Activated B cell treated with CpG ODN at 0.5 μM for 24 hours (primary cell): ENCODE results near the gene CCNB1. TPM values are rescaled to one million over a fixed set of nuclear protein-coding genes. Genes with fewer than 3 reads are reported as not detected.

Source experiments
- ATAC-seq: fragments of 200-7000 bp; cut with Tn5 transposase; one replicate; pipeline ENCODE4 v1.10.0; 2021; ENCODE audit warnings: low read depth, mild to moderate bottlenecking, moderate library complexity
- CTCF ChIA-PET: fragments of 350-600 bp; sonication (Branson Sonifier 250); formaldehyde crosslinking; loops from one replicate; lab custom pipeline; 2021; ENCODE audit warnings: antibody characterized with exemption; lab: Charles Lee
- POLR2A ChIA-PET: fragments of 350-600 bp; sonication (Branson Sonifier 250); formaldehyde crosslinking; loops from one replicate; lab custom pipeline; 2021; ENCODE audit warnings: antibody characterized with exemption; lab: Charles Lee
- DNase-seq: peaks from one replicate; pipeline ENCODE4 v3.0.0; 2022
- H3K27ac Mint-ChIP-seq: one replicate; pipeline ENCODE4 v1.8.0; 2020; ENCODE audit warnings: mixed read lengths
- H3K27me3 Mint-ChIP-seq: one replicate; pipeline ENCODE4 v1.8.0; 2021; ENCODE audit warnings: mixed read lengths
- H3K36me3 Mint-ChIP-seq: one replicate; pipeline ENCODE4 v1.8.0; 2021; ENCODE audit warnings: low read depth, mixed read lengths
- H3K4me1 Mint-ChIP-seq: one replicate; pipeline ENCODE4 v1.8.0; 2021; ENCODE audit warnings: mixed read lengths
- H3K4me3 Mint-ChIP-seq: one replicate; pipeline ENCODE4 v1.8.0; 2020; ENCODE audit warnings: mild to moderate bottlenecking, mixed read lengths
- H3K9me3 Mint-ChIP-seq: one replicate; pipeline ENCODE4 v1.8.0; 2020; ENCODE audit warnings: mixed read lengths
- intact Hi-C: fragments of 100-400 bp; cut with micrococcal nuclease; formaldehyde crosslinking; loops from one replicate; pipeline ENCODE4 v1.15.1; 2024
- total RNA-seq: library from RNA; stranded (reverse); gene quantifications from 2 replicates; pipeline ENCODE4 v1.2.3, GENCODE V29; 2022
- TF ChIP-seq, protein P1 (sequence below): fragments of 200-600 bp; IDR thresholded peaks from one replicate; pipeline ENCODE4 v1.8.0; 2022; ENCODE audit warnings: antibody characterized with exemption, mild to moderate bottlenecking

CCNB1 gene
- total RNA-seq, 1 donor from 2014 or later, result 10.6 TPM

DNA sequence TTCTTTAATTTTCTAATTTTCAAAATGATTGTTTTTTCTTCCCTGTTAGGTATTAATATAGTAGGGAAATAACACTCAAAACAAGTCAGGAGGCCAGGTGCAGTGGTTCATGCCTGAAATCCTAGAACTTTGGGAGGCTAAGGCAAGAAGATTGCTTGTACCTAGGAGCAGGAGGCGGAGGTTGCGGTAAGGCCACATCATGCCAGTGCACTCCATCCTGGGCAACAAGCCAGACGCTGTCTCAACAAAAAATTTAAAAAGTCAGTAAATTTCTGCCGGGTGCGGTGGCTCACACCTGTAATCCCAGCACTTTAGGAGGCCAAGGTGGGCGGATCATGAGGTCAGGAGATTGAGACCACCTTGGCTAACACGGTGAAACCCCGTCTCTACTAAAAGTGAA is 57.6 kb downstream of the CCNB1 start:
- intact Hi-C loops, result no loop called here
- ATAC-seq (no peak), DNase-seq (no peak)
- ChIA-PET CTCF (no interaction called here), POLR2A (no interaction called here)
- no peak overlapping the region for H3K4me3 Mint-ChIP-seq
- TF ChIP-seq, protein P1, sequence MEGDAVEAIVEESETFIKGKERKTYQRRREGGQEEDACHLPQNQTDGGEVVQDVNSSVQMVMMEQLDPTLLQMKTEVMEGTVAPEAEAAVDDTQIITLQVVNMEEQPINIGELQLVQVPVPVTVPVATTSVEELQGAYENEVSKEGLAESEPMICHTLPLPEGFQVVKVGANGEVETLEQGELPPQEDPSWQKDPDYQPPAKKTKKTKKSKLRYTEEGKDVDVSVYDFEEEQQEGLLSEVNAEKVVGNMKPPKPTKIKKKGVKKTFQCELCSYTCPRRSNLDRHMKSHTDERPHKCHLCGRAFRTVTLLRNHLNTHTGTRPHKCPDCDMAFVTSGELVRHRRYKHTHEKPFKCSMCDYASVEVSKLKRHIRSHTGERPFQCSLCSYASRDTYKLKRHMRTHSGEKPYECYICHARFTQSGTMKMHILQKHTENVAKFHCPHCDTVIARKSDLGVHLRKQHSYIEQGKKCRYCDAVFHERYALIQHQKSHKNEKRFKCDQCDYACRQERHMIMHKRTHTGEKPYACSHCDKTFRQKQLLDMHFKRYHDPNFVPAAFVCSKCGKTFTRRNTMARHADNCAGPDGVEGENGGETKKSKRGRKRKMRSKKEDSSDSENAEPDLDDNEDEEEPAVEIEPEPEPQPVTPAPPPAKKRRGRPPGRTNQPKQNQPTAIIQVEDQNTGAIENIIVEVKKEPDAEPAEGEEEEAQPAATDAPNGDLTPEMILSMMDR, result no peak
- peaks cover 2% of the 10 kb centered on the region for H3K4me1 Mint-ChIP-seq
- no peak overlapping the region for H3K27ac Mint-ChIP-seq
- H3K36me3 Mint-ChIP-seq, result peaks cover 30% of the 10 kb centered on the region
- H3K27me3 Mint-ChIP-seq, result no peaks in the 10 kb centered on the region
- H3K9me3 Mint-ChIP-seq, result no peaks in the 10 kb centered on the region

DNA sequence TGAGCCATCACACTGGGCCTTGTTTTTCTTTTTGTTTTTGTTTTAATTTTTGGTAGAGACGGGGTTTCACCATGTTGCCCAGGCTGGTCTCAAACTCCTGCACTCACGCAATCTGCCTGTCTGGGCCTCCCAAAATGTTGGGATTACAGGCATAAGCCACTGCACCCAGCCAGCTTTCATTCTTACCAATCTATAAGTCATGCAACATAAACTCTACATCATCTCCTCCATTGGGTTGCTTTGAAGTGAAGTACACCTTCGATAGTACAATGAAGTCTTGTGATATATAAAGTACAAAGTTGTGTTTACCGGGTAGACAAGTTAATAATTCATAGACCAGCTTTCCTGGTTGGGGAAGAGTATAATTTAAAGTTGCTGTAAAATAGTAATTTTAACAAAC is 58.9 kb downstream of the CCNB1 start:
- TF ChIP-seq, protein P1, result no peak
- intact Hi-C loops, result no loop called here
- Mint-ChIP-seq H3K36me3 (peaks cover 33% of the 10 kb centered on the region), H3K4me3 (no peak overlapping the region), H3K27me3 (no peaks in the 10 kb centered on the region), H3K4me1 (peaks cover 2% of the 10 kb centered on the region), H3K27ac (no peak overlapping the region), H3K9me3 (no peaks in the 10 kb centered on the region)
- ATAC-seq (no peak), DNase-seq (no peak)
- CTCF ChIA-PET, result no interaction called here
- POLR2A ChIA-PET, result no interaction called here

Other genes starting within 250 kb of the CCNB1 start
- gene SLC30A5, start 73.1 kb upstream of the CCNB1 start, total RNA-seq, result 23.2 and 27.5 TPM in 2 replicates
- 13.0 and 13.5 TPM in 2 replicates for gene CENPH, start 22.4 kb downstream of the CCNB1 start, total RNA-seq
- gene CDK7, start 67.7 kb downstream of the CCNB1 start, total RNA-seq, result 27.1 and 33.5 TPM in 2 replicates
- gene CCDC125, start 165.7 kb downstream of the CCNB1 start, total RNA-seq, result 7.9 and 8.1 TPM in 2 replicates
- gene AK6, start 202.4 kb downstream of the CCNB1 start, total RNA-seq, result 38.6 and 39.3 TPM in 2 replicates
- gene TAF9, start 202.4 kb downstream of the CCNB1 start, total RNA-seq, result 44.7 and 45.4 TPM in 2 replicates
- 25.9 and 30.6 TPM in 2 replicates for gene RAD17, start 202.7 kb downstream of the CCNB1 start, total RNA-seq
- gene MARVELD2, start 248.0 kb downstream of the CCNB1 start, total RNA-seq, result 1.2 and 1.6 TPM in 2 replicates